HG03442 (cell line): ENCODE measurements around the gene THRB.

ENCODE experiments used
- ATAC-seq: cut with Tn5 transposase; IDR thresholded peaks from one replicate; pipeline ENCODE4 v1.9.1; 2021; ENCODE audit warnings: mild to moderate bottlenecking, moderate library complexity; ENCODE audit not compliant: unreplicated experiment

THRB gene

GRCh38 chr3:24272875-24273274, 221.8 kb downstream of the THRB start:
- ATAC-seq = no peak

- no peak for ATAC-seq
Observed at GRCh38 chr3:24272408-24272807, 222.2 kb downstream of the THRB start.

GRCh38 chr3:24271228-24271627, 223.4 kb downstream of the THRB start:
- no peak for ATAC-seq

GRCh38 chr3:24270744-24271143, 223.9 kb downstream of the THRB start:
- no peak for ATAC-seq

GRCh38 chr3:24270204-24270691, 224.4 kb downstream of the THRB start:
- no peak for ATAC-seq

GRCh38 chr3:24264748-24265158, 229.9 kb downstream of the THRB start:
- peak; percentile 89 for ATAC-seq

- no peak for ATAC-seq
Observed at GRCh38 chr3:24264011-24264410, 230.6 kb downstream of the THRB start.

GRCh38 chr3:24263069-24263668, 231.5 kb downstream of the THRB start:
- no peak for ATAC-seq

GRCh38 chr3:24261521-24261920, 233.1 kb downstream of the THRB start:
- no peak for ATAC-seq

- no peak for ATAC-seq
Observed at GRCh38 chr3:24259901-24260512, 234.6 kb downstream of the THRB start.

GRCh38 chr3:24258727-24259600, 235.7 kb downstream of the THRB start:
- no peak for ATAC-seq

GRCh38 chr3:24258260-24258659, 236.4 kb downstream of the THRB start:
- no peak for ATAC-seq

- no peak for ATAC-seq
Observed at GRCh38 chr3:24255414-24255813, 239.2 kb downstream of the THRB start.

- ATAC-seq = no peak
Observed at GRCh38 chr3:24254649-24255048, 240.0 kb downstream of the THRB start.

- ATAC-seq = no peak
Observed at GRCh38 chr3:24253336-24253735, 241.3 kb downstream of the THRB start.

GRCh38 chr3:24249523-24249922, 245.1 kb downstream of the THRB start:
- ATAC-seq = no peak

GRCh38 chr3:24245056-24245455, 249.6 kb downstream of the THRB start:
- no peak for ATAC-seq

- ATAC-seq = no peak
Observed at GRCh38 chr3:24244491-24244890, 250.2 kb downstream of the THRB start.

- ATAC-seq = no peak
Observed at GRCh38 chr3:24242012-24242698, 252.5 kb downstream of the THRB start.

GRCh38 chr3:24240306-24240705, 254.3 kb downstream of the THRB start:
- no peak for ATAC-seq
